Measurements from ENCODE around the gene ACAP2.

GRCh38 chr3:195440379-195440778, 2.4 kb downstream of the ACAP2 start:
- TF ChIP-seq CTCF (IDR thresholded peaks at IDR 0.05) (no peak), MAFK (IDR thresholded peaks at IDR 0.05; ENCODE audit: partially characterized antibody) (no peak), SMC3 (IDR thresholded peaks at IDR 0.05) (no peak), ESRRA (IDR thresholded peaks at IDR 0.05; ENCODE audit: borderline replicate concordance, low read length) (no peak), RFX5 (IDR thresholded peaks at IDR 0.05) (no peak), POLR2A (IDR thresholded peaks at IDR 0.05; ENCODE audit: low read length) (no peak), MAX (IDR thresholded peaks at IDR 0.05) (no peak), HOXA7 (CRISPR knock-in tag; IDR thresholded peaks at IDR 0.05) (no peak)

All from A549 (cell line).